Mucosa of descending colon (tissue), 3 donors: Measurements from ENCODE around the gene SCFD1. TPM values are rescaled to one million over a fixed set of nuclear protein-coding genes. Genes with fewer than 3 reads are reported as not detected.
"Not testable (repeated sequence)": the region's sequence is repeated elsewhere in the genome, so short reads cannot be mapped to it uniquely, and the experiment has no call there.

Source experiments
- ATAC-seq: fragments of 200-7000 bp; cut with Tn5 transposase; one replicate; pipeline ENCODE4 v1.9.1; 2020; ENCODE audit warnings: mild to moderate bottlenecking, moderate library complexity
- DNase-seq, 3 donors: peaks; one replicate each; pipeline ENCODE4 v3.0.0-alpha.2; 2020
- H3K36me3 ChIP-seq: fragments of 200-600 bp; one replicate; pipeline ENCODE4 v1.8.0; 2021; ENCODE audit warnings: low read depth, mild to moderate bottlenecking
- H3K4me1 ChIP-seq: fragments of 200-600 bp; one replicate; pipeline ENCODE4 v1.8.0; 2021; ENCODE audit warnings: low read depth, mild to moderate bottlenecking
- H3K4me3 ChIP-seq: fragments of 200-600 bp; one replicate; pipeline ENCODE4 v1.8.0; 2021; ENCODE audit warnings: mild to moderate bottlenecking
- H3K9me3 ChIP-seq: fragments of 200-600 bp; one replicate; pipeline ENCODE4 v1.8.0; 2021; ENCODE audit warnings: mild to moderate bottlenecking
- intact Hi-C, 2 donors: fragments of 100-400 bp; cut with DNase I in 1 of 2; cut with micrococcal nuclease in 1 of 2; formaldehyde crosslinking; loops; one replicate each; pipeline versions ENCODE4 v1.11.0 to v1.11.1; 2022; cut with DNase I, micrococcal nuclease
- long read RNA-seq, 2 donors: library from polyadenylated mRNA; unstranded; transcript quantifications; one replicate each; pipeline ENCODE4 v2.0.0, GENCODE V29; 2019 to 2021
- total RNA-seq, 3 donors: library from RNA; stranded (reverse); fragmentation: NEBNext Ultra II Directional in 2 of 3; extraction: Animal tissue kit (Norgen Biotek cat#: 25700) in 2 of 3; gene quantifications; one replicate each; pipeline versions ENCODE4 v1.2.1 to v1.2.4, GENCODE V29; 2021 to 2023
- TF ChIP-seq, protein P1 (sequence below): fragments of 200-600 bp; IDR thresholded peaks from one replicate; pipeline ENCODE4 v1.8.0; 2022; ENCODE audit warnings: antibody characterized with exemption, mild to moderate bottlenecking
- donor health status: DM: no; HTN: no; CAD: no; lungs with moderate emphysema.
- donor health status: DM: no; HTN: no; CAD: no.
- donor health status: DM: no; HTN: yes; CAD: no.

Gene SCFD1, protein sequence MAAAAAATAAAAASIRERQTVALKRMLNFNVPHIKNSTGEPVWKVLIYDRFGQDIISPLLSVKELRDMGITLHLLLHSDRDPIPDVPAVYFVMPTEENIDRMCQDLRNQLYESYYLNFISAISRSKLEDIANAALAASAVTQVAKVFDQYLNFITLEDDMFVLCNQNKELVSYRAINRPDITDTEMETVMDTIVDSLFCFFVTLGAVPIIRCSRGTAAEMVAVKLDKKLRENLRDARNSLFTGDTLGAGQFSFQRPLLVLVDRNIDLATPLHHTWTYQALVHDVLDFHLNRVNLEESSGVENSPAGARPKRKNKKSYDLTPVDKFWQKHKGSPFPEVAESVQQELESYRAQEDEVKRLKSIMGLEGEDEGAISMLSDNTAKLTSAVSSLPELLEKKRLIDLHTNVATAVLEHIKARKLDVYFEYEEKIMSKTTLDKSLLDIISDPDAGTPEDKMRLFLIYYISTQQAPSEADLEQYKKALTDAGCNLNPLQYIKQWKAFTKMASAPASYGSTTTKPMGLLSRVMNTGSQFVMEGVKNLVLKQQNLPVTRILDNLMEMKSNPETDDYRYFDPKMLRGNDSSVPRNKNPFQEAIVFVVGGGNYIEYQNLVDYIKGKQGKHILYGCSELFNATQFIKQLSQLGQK
- 10 to 100 TPM; 55.4 to 79.3 (median 56.5) TPM for total RNA-seq
- long read RNA-seq, donor 1, transcript SCFD1-203 (25 exons, 2,359 nt), result major isoform, 8 of 15 reads
- long read RNA-seq, donor 1, partial matches to known transcripts, result 3 of 15 reads
- long read RNA-seq, donor 1, other reads (novel, unspliced or antisense), result 3 of 15 reads
- long read RNA-seq, donor 2, transcript SCFD1-203 (25 exons, 2,359 nt), result major isoform, 21 of 36 reads
- long read RNA-seq, donor 2, partial matches to known transcripts, result 7 of 36 reads
- long read RNA-seq, donor 2, other reads (novel, unspliced or antisense), result 6 of 36 reads

DNA sequence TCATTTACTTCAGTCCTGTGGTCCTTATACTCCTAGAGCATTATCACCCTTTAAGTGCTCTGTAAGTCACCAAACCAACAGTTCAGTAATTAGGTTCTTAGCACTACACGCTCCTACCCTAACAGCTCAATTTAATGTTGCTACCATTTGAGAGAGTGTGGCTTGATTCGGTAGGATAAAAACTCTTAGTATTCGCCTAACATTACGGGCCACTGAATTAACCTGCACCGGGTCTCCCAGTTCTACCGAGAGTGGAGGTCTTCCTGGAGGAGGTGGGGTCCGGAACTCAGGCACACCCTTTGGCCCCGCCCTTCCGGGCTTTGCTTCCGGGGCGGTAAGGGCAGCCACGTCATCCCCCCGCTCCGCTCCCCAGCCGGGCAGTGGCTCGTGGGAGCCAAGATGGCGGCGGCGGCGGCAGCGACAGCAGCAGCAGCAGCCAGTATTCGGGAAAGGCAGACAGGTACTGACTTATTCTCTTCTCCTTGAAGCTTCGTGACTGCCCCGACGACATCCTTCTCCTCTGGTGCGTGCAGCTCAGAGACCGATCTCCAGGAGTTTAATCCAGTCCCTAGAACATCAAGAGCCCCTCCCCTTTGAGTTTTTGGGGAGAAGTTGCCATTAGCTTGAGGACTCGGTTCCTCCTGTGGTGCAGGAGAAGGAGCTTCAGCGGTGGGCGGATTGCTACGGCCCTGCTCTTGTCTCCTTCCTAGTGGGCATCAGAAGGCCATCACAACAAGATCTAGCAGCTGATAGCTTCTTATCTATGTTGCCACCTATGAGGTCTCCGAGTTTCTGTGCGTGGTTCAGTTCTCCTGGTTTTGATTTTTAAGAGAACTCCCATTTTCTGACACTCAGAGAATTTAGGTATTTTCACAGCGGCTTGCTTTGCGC lies at the start of gene SCFD1:
SCFD1 (plus strand) TSS at position 380 of the 891 bp plus-strand sequence; CDS start at position 400, 20 bp downstream.
- intact Hi-C loops, result no loop called here
- H3K4me1 ChIP-seq, result peaks cover 22% of the 10 kb centered on the region
- DNase-seq, result peak; percentile 97 to 99 (median 98)
- TF ChIP-seq, protein P1, sequence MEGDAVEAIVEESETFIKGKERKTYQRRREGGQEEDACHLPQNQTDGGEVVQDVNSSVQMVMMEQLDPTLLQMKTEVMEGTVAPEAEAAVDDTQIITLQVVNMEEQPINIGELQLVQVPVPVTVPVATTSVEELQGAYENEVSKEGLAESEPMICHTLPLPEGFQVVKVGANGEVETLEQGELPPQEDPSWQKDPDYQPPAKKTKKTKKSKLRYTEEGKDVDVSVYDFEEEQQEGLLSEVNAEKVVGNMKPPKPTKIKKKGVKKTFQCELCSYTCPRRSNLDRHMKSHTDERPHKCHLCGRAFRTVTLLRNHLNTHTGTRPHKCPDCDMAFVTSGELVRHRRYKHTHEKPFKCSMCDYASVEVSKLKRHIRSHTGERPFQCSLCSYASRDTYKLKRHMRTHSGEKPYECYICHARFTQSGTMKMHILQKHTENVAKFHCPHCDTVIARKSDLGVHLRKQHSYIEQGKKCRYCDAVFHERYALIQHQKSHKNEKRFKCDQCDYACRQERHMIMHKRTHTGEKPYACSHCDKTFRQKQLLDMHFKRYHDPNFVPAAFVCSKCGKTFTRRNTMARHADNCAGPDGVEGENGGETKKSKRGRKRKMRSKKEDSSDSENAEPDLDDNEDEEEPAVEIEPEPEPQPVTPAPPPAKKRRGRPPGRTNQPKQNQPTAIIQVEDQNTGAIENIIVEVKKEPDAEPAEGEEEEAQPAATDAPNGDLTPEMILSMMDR, result no peak
- no peaks in the 10 kb centered on the region for H3K36me3 ChIP-seq
- ATAC-seq, result peak; percentile 99
- no peaks in the 10 kb centered on the region for H3K9me3 ChIP-seq
- peak within 1 kb of the TSS; percentile 38 for H3K4me3 ChIP-seq

DNA sequence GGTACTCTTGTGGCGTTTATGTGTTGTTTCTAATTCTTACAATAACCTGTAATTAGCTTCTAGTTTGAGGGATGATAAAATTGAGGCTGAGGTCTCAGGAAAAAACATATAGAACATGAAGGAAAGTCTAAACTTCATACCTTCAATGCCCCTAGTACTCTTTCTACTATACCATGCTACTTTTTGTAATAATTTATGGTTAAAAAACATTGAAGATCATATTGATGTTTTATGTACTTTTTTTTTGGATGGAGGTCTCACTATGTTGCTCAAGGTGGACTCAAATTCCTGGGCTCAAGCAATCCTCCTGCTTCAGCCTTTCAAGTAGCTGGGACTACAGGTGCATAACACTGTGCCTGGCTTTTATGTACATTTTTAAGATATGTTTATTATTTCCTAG lies 49.3 kb upstream of the SCFD1 start:
- TF ChIP-seq, protein P1, result no peak
- H3K4me3 ChIP-seq, result no peak overlapping the region
- peaks cover 6% of the 10 kb centered on the region for H3K4me1 ChIP-seq
- ATAC-seq (no peak), DNase-seq (no peak)
- intact Hi-C loops, result no loop called here
- no peaks in the 10 kb centered on the region for H3K9me3 ChIP-seq
- no peaks in the 10 kb centered on the region for H3K36me3 ChIP-seq

DNA sequence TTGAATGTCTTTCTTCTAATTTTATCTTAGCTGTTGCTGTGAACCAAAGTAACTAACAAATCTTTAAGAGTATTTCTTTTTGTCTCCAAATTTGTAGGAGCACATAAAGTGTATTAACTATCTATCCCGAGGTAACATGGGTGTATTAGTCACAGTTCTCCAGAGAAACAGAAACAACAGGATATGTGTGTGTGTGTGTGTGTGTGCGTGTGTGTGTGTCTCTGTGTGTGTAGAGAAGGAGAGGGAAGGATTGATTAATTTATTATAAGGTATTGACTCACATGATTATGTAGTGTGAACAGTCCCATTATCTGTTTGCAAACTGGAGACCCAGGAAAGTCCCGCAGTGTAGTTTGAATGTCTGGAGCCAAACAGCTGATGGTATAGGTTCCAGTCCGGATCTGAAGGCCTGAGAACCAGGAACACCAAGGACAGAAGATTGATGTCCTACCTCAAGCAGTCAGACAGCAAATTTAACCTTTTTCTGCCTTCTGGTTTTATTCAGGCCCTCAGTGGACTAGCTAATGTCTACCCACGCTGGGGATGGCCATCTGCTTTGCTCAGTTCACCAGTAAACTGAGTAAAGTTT lies 48.8 kb upstream of the SCFD1 start:
- peaks cover 12% of the 10 kb centered on the region for H3K4me1 ChIP-seq
- ATAC-seq, result no peak
- intact Hi-C loops, result no loop called here
- TF ChIP-seq, protein P1, result no peak
- no peaks in the 10 kb centered on the region for H3K9me3 ChIP-seq
- no peaks in the 10 kb centered on the region for H3K36me3 ChIP-seq
- no peak overlapping the region for H3K4me3 ChIP-seq
- DNase-seq, result no peak

DNA sequence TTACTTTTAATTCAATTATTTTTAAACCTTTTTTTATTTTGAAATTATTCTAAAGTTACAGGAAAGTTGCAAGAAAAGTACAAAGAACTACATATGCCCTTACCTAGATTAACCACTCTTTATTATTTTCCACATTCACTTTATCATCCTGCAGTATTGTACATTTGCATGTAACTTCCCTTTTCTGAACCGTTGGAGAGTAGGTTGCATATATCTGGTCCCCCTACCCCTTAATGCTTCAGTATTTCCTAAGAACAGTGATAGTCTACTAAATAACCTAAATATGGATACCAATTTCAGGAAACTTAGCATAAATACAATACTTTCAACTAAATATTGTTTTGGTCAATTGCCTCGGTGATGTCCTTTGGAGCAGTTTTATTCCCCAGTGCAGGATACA lies 48.2 kb upstream of the SCFD1 start:
- TF ChIP-seq, protein P1, result no peak
- ATAC-seq (no peak), DNase-seq (no peak)
- intact Hi-C loops, result no loop called here
- peaks cover 12% of the 10 kb centered on the region for H3K4me1 ChIP-seq
- H3K9me3 ChIP-seq, result no peaks in the 10 kb centered on the region
- no peak overlapping the region for H3K4me3 ChIP-seq
- H3K36me3 ChIP-seq, result no peaks in the 10 kb centered on the region

DNA sequence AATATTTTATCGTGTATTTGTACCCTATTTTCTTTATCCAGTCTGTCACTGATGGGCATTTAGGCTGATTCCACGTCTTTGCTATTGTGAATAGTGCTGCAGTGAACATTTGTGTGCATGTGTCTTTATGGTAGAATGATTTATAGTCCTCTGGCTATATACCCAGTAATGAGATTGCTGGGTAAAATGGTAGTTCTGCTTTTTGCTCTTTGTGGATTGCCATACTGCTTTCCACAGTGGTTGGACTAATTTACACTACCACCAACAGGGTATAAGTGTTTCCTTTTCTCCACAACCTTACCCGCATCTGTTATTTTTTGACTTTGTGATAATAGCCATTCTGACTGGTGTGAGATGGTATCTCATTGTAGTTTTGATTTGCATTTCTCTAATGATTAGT lies 47.3 kb upstream of the SCFD1 start:
- intact Hi-C loops, H3K9me3 ChIP-seq, ATAC-seq, H3K36me3 ChIP-seq, DNase-seq, H3K4me3 ChIP-seq: not testable (repeated sequence)
- peaks cover 12% of the 10 kb centered on the region for H3K4me1 ChIP-seq

DNA sequence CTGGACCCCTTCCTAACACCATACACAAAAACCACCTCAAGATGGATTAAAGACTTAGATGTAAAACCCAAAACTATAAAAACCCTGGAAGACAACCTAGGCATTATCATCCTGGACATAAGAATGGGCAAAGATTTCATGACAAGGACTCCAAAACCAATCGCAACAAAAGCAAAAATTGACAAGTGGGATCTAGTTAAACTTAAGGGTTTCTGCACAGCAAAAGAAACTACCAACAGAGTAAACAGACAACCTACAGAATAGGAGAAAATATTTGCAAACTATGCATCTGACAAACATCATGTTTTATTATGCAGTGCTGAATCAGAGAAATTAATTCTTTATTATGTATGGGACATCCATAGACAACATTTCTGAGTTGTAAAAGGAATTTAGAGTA lies 45.8 kb upstream of the SCFD1 start:
- H3K9me3 ChIP-seq, ATAC-seq, DNase-seq, intact Hi-C loops, H3K36me3 ChIP-seq, H3K4me3 ChIP-seq: not testable (repeated sequence)
- peaks cover 12% of the 10 kb centered on the region for H3K4me1 ChIP-seq
